ENCODE results near the gene ATF7. TPM values are rescaled to one million over a fixed set of nuclear protein-coding genes. Genes with fewer than 3 reads are reported as not detected.

ATF7 gene
- polyA plus RNA-seq, 1 donor: 54.4 TPM

Other genes with a start within 250 kb of the ATF7 start
- gene SP1, start 246.2 kb downstream of the ATF7 start, polyA plus RNA-seq (ENCODE audit: insufficient read length): 39.9 TPM
- gene AMHR2, start 202.5 kb downstream of the ATF7 start, polyA plus RNA-seq (ENCODE audit: insufficient read length): not detected
- gene PRR13, start 184.6 kb downstream of the ATF7 start, polyA plus RNA-seq (ENCODE audit: insufficient read length): 50.8 TPM
- gene PCBP2, start 174.3 kb downstream of the ATF7 start, polyA plus RNA-seq (ENCODE audit: insufficient read length): 560 TPM
- gene MAP3K12, start 126.9 kb downstream of the ATF7 start, polyA plus RNA-seq (ENCODE audit: insufficient read length): 18.4 TPM
- gene TARBP2, start 125.1 kb downstream of the ATF7 start, polyA plus RNA-seq (ENCODE audit: insufficient read length): 24.7 TPM
- 0.48 TPM for gene NPFF, start 118.9 kb downstream of the ATF7 start, polyA plus RNA-seq (ENCODE audit: insufficient read length)
- 826 TPM for gene ATP5MC2, start 49.7 kb upstream of the ATF7 start, polyA plus RNA-seq (ENCODE audit: insufficient read length)
- gene CALCOCO1, start 101.1 kb upstream of the ATF7 start, polyA plus RNA-seq (ENCODE audit: insufficient read length): 97.2 TPM
- gene CISTR, start 125.6 kb upstream of the ATF7 start, polyA plus RNA-seq (ENCODE audit: insufficient read length): not detected

Measured in hindlimb muscle (tissue), 1 donor.